Upper lobe of left lung (tissue), 6 donors: Measurements from ENCODE around the gene DNER. TPM values are rescaled to one million over a fixed set of nuclear protein-coding genes. Genes with fewer than 3 reads are reported as not detected.
A peak's percentile ranks its signal among the peaks of the same experiment; 100 is the strongest.

Experiments used
- ATAC-seq, 2 donors: fragments of 200-7000 bp; cut with Tn5 transposase; one replicate each; pipeline ENCODE4 v1.9.1; 2022; ENCODE audit warnings: mild to moderate bottlenecking in 2 of 2, moderate library complexity in 2 of 2; ENCODE audit not compliant: low FRiP score in 2 of 2
- DNase-seq, 2 donors: peaks; one replicate each; pipeline ENCODE4 v3.0.0-alpha.2; 2019 to 2020
- H3K27ac ChIP-seq, 4 donors: fragments of 200-600 bp; sonication (generic); one replicate each; pipeline ENCODE4 v1.5.1; 2016 to 2019
- H3K27me3 ChIP-seq, 4 donors: fragments of 200-600 bp; sonication (generic); one replicate each; pipeline ENCODE4 v1.5.1; 2017 to 2019
- H3K36me3 ChIP-seq, 4 donors: fragments of 200-600 bp; sonication (generic); one replicate each; pipeline ENCODE4 v1.5.1; 2016 to 2019
- H3K4me1 ChIP-seq, 4 donors: fragments of 200-600 bp; sonication (generic); one replicate each; pipeline ENCODE4 v1.5.1; 2018 to 2019
- H3K4me3 ChIP-seq, 4 donors: fragments of 200-600 bp; sonication (generic); one replicate each; pipeline ENCODE4 v1.5.1; 2017 to 2019; ENCODE audit warnings: mild to moderate bottlenecking in 2 of 4, moderate library complexity in 1 of 4
- H3K9me3 ChIP-seq, 4 donors: fragments of 200-600 bp; sonication (generic); one replicate each; pipeline ENCODE4 v1.5.1; 2018 to 2019
- EP300 ChIP-seq, 4 donors: sonication (generic); formaldehyde crosslinking; IDR thresholded peaks; one replicate each; pipeline ENCODE4 v1.5.1; 2017; ENCODE audit warnings: antibody characterized with exemption in 4 of 4, control low read depth in 2 of 4
- POLR2A ChIP-seq, 4 donors: fragments of 450-650 bp; IDR thresholded peaks; one replicate each; pipeline ENCODE4 v1.5.1; 2016 to 2017; ENCODE audit warnings: antibody characterized with exemption in 4 of 4, mild to moderate bottlenecking in 2 of 4
- POLR2AphosphoS5 ChIP-seq, 2 donors: sonication (generic); formaldehyde crosslinking; IDR thresholded peaks; one replicate each; pipeline ENCODE4 v1.5.1; 2017; ENCODE audit warnings: antibody characterized with exemption in 2 of 2
- WGBS, 2 donors: methylation state at CpG; one replicate each; pipeline ENCODE4 v1.1.5; 2017 to 2018; 5-methylcytosine and 5-hydroxymethylcytosine counted together
- total RNA-seq, 6 donors: library from RNA; depleted of rRNA in 4 of 6; stranded (reverse); fragments of >200 nt in 4 of 6; gene quantifications; one replicate each; pipeline versions ENCODE4 v1.1.0 to v1.2.1, GENCODE V29; 2016 to 2021
- TF ChIP-seq, protein P1 (sequence below), 6 experiments: fragments of 450-650 bp in 4 of 6; fragments of 200-600 bp in 2 of 6; sonication (generic) in 2 of 6; IDR thresholded peaks; one replicate each; pipeline ENCODE4 v1.5.1; 2016 to 2019; ENCODE audit warnings: antibody characterized with exemption in 6 of 6
- donor health status: DM: no; HTN: no; CAD: no; lungs with moderate emphysema.
- donor health status: DM: no; HTN: yes; CAD: no; lungs with severe emphysema.

The DNER gene
- total RNA-seq, 6 donors from 2014 or later, result 0.31 to 2.1 (median 0.98) TPM

DNA sequence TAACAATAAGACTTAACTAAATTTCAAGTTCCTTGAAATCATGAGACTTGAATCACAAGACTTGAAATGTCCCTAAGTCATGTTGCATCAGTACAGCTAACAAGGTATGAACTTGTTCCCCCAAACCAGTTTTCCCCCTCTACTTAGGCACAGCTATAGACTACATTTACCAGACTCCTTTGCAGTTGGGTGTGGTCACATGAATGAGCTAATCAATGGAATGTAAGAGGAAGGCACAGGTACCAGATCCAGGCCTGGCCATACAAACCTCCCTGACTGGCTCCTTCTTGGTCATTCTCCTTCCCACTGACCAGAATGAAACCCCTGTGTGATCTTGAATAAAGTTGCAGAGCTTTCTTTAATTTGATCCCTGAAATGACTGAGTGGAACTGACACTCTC is 77.8 kb downstream of the DNER start:
- DNase-seq (no peak), ATAC-seq (no peak)
- H3K4me1 ChIP-seq, result no peaks in the 10 kb centered on the region
- H3K9me3 ChIP-seq, result no peaks in the 10 kb centered on the region
- no peak overlapping the region for H3K4me3 ChIP-seq
- TF ChIP-seq POLR2AphosphoS5 (IDR thresholded peaks at IDR 0.05) (no peak), POLR2A (IDR thresholded peaks at IDR 0.05) (no peak), EP300 (IDR thresholded peaks at IDR 0.05) (no peak)
- TF ChIP-seq, protein P1, sequence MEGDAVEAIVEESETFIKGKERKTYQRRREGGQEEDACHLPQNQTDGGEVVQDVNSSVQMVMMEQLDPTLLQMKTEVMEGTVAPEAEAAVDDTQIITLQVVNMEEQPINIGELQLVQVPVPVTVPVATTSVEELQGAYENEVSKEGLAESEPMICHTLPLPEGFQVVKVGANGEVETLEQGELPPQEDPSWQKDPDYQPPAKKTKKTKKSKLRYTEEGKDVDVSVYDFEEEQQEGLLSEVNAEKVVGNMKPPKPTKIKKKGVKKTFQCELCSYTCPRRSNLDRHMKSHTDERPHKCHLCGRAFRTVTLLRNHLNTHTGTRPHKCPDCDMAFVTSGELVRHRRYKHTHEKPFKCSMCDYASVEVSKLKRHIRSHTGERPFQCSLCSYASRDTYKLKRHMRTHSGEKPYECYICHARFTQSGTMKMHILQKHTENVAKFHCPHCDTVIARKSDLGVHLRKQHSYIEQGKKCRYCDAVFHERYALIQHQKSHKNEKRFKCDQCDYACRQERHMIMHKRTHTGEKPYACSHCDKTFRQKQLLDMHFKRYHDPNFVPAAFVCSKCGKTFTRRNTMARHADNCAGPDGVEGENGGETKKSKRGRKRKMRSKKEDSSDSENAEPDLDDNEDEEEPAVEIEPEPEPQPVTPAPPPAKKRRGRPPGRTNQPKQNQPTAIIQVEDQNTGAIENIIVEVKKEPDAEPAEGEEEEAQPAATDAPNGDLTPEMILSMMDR (IDR thresholded peaks at IDR 0.05), result no peak
- H3K27ac ChIP-seq, result no peak overlapping the region
- no peaks in the 10 kb centered on the region for H3K27me3 ChIP-seq
- H3K36me3 ChIP-seq, result no peaks in the 10 kb centered on the region

DNA sequence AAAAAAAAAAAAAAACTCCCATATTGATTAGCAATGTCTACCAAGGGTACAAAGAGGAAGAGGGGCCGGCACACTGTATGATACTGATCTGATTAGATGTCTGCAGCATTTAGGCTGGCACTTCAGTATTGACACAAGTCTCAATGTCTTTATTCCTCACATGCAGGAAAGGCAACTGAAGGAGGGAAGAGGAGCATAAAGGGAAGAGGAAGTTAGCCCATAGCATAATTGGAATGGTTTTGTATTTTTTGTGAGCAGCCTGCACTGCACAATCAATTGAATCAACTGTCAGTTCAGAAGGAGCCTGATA is 79.0 kb downstream of the DNER start:
- no peak overlapping the region for H3K27ac ChIP-seq
- H3K27me3 ChIP-seq, result no peaks in the 10 kb centered on the region
- ATAC-seq, result no peak
- DNase-seq, result no peak
- H3K4me1 ChIP-seq, result no peaks in the 10 kb centered on the region
- TF ChIP-seq POLR2A (IDR thresholded peaks at IDR 0.05) (no peak), EP300 (IDR thresholded peaks at IDR 0.05) (no peak), POLR2AphosphoS5 (IDR thresholded peaks at IDR 0.05) (no peak)
- TF ChIP-seq, protein P1 (IDR thresholded peaks at IDR 0.05), result no peak
- no peaks in the 10 kb centered on the region for H3K36me3 ChIP-seq
- no peaks in the 10 kb centered on the region for H3K9me3 ChIP-seq
- H3K4me3 ChIP-seq, result no peak overlapping the region
- 56 to 57% methylated on average over 1 of the region's 1 CpG for WGBS, 2 donors

DNA sequence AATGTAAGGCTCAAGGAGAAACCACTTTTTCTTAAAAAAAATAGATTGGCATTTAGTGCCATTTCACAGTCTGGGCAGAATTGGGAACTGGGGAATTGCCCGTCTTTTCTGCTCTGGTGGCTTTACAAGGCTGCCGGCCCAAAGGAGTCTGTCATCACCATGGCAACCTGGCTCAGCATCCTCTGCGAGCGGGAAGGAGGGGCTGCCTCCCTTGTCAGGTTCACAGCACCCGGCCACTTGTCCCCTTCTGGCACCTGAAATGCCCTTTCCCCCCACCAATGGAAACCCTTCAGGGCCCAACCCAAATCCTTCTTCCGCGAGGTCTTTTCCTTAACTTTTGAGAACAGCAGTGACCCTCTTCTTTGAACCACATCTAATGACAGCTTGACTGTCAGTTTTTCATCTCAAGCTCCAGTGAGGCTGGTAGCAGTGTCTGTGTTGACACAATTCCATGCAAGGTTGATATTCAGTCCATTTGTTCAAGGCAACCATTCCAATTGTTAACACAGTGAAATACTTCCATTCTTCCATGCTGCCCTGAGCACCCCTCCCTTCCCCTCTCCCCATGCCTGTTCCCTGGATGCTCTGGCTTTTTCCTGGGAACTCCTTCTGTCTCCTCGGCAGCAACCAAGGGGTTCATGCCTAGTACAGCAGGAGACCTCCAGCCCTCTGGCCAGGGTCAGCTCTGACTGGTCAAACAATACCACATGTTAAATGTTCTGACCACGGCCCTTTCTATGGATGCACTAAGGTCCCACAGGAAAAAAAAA is 79.6 kb downstream of the DNER start:
- Histone ChIP-seq H3K27ac (no peak overlapping the region), H3K36me3 (no peaks in the 10 kb centered on the region), H3K4me3 (no peak overlapping the region), H3K9me3 (no peaks in the 10 kb centered on the region), H3K27me3 (no peaks in the 10 kb centered on the region), H3K4me1 (no peaks in the 10 kb centered on the region)
- 59 to 60% methylated on average over 9 of the region's 9 CpGs for WGBS, 2 donors
- TF ChIP-seq POLR2A (IDR thresholded peaks at IDR 0.05) (no peak), POLR2AphosphoS5 (IDR thresholded peaks at IDR 0.05) (no peak), EP300 (IDR thresholded peaks at IDR 0.05) (no peak)
- TF ChIP-seq, protein P1 (IDR thresholded peaks at IDR 0.05), result no peak
- DNase-seq (no peak), ATAC-seq (peak in 1 of 2 donors; percentile 22)

DNA sequence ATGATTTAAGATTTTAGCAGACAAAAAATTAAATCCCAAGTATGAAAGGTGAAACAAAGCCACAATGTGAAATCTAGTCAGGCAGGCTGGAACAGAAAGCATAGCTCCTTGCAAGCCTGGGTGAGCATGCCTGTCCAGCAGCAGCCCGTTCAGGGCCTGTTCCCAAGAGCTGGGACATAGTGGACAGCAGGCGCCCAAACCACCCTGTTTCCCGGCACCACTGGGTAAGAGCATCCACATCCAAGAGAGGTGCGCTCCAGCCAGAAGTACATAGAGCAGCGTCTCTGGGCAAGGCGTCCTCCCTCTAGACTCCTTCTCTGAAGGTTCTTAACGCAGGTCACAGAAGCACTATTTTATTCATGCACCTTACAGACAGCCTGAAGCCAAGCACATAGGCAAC is 80.8 kb downstream of the DNER start:
- Histone ChIP-seq H3K27me3 (no peaks in the 10 kb centered on the region), H3K27ac (no peak overlapping the region), H3K4me3 (no peak overlapping the region), H3K4me1 (no peaks in the 10 kb centered on the region), H3K9me3 (no peaks in the 10 kb centered on the region), H3K36me3 (no peaks in the 10 kb centered on the region)
- ATAC-seq, result no peak
- DNase-seq, result no peak
- WGBS, 2 donors, result 77 to 78% methylated on average over 7 of the region's 7 CpGs
- TF ChIP-seq POLR2A (IDR thresholded peaks at IDR 0.05) (no peak), EP300 (IDR thresholded peaks at IDR 0.05) (no peak), POLR2AphosphoS5 (IDR thresholded peaks at IDR 0.05) (no peak)
- TF ChIP-seq, protein P1 (IDR thresholded peaks at IDR 0.05), result no peak

DNA sequence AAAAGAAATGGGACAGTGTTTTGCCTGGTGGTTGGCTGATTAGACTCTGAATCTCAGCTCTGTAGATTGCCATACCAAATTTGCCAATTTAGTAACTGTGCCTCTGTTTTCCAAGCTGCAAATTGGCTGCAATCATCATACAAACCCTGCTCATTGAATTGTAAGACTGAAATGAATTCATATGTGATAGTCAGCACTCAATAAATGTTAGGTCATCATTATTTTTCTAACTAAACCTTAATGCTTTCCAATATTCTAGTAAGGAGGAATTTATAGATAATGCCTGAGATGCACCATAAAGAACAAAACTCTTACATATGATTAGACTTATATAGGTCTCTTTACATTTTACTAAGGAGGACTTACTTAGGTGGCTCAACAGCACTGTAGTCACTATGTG is 85.3 kb downstream of the DNER start:
- Histone ChIP-seq H3K4me3 (no peak overlapping the region), H3K27ac (no peak overlapping the region), H3K9me3 (no peaks in the 10 kb centered on the region), H3K27me3 (no peaks in the 10 kb centered on the region), H3K36me3 (no peaks in the 10 kb centered on the region), H3K4me1 (no peaks in the 10 kb centered on the region)
- no peak for DNase-seq
- no peak for TF ChIP-seq POLR2AphosphoS5 (IDR thresholded peaks at IDR 0.05)
- no peak for TF ChIP-seq POLR2A (IDR thresholded peaks at IDR 0.05)
- TF ChIP-seq, protein P1 (IDR thresholded peaks at IDR 0.05), result no peak
- no peak for TF ChIP-seq EP300 (IDR thresholded peaks at IDR 0.05)
- no peak for ATAC-seq
